HEK293 (cell line): ENCODE measurements around the gene IGLL1.

ENCODE experiments used
- ZNF274 ChIP-seq, 2 experiments: fragments of 200-500 bp in 1 of 2; fragments of 450-650 bp in 1 of 2; sonication (Bioruptor generic) in 1 of 2; formaldehyde crosslinking in 1 of 2; IDR thresholded peaks; 2 replicates each; pipeline versions ENCODE4 v1.5.1 to v1.6.1; 2014 to 2016; ENCODE audit warnings: borderline replicate concordance in 1 of 2, inconsistent platforms in 1 of 2, low read length in 1 of 2, missing biosample characterization in 1 of 2, missing genetic modification characterization in 1 of 2
- ZNF707 ChIP-seq: fragments of 450-650 bp; formaldehyde crosslinking; IDR thresholded peaks from 2 replicates; pipeline ENCODE4 v1.5.1; 2016; ENCODE audit warnings: missing biosample characterization, missing genetic modification characterization
- TF ChIP-seq, protein P1 (sequence below): fragments of 450-650 bp; formaldehyde crosslinking; IDR thresholded peaks from 2 replicates; pipeline ENCODE4 v1.5.1; 2016; ENCODE audit warnings: missing biosample characterization, missing genetic modification characterization
- TF ChIP-seq, protein P2 (sequence below): fragments of 450-650 bp; formaldehyde crosslinking; IDR thresholded peaks from 2 replicates; pipeline ENCODE4 v1.5.1; 2016; ENCODE audit warnings: missing biosample characterization, missing genetic modification characterization, low read depth

DNA sequence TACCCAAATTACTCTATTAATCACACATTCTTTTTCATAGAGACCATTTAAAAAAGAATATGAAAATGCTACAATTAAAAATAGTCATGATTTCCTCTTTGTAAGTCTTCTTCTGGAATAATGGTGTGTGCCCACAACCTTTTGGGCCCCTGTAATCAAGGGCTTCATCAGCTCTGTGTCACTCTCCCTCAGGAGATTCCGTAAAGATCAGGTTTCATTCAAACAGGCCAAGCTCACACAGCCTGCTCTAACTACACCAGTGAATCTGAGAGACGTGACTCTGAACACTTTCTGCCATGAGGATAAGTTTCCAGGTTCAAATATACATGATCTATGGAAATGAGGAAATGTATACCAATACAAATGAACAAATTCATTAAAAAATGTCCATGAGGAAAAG, 42.5 kb upstream of the IGLL1 start:
- TF ChIP-seq, protein P1, sequence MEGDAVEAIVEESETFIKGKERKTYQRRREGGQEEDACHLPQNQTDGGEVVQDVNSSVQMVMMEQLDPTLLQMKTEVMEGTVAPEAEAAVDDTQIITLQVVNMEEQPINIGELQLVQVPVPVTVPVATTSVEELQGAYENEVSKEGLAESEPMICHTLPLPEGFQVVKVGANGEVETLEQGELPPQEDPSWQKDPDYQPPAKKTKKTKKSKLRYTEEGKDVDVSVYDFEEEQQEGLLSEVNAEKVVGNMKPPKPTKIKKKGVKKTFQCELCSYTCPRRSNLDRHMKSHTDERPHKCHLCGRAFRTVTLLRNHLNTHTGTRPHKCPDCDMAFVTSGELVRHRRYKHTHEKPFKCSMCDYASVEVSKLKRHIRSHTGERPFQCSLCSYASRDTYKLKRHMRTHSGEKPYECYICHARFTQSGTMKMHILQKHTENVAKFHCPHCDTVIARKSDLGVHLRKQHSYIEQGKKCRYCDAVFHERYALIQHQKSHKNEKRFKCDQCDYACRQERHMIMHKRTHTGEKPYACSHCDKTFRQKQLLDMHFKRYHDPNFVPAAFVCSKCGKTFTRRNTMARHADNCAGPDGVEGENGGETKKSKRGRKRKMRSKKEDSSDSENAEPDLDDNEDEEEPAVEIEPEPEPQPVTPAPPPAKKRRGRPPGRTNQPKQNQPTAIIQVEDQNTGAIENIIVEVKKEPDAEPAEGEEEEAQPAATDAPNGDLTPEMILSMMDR (tag by site-specific recombination), result no peak
- TF ChIP-seq, protein P2, sequence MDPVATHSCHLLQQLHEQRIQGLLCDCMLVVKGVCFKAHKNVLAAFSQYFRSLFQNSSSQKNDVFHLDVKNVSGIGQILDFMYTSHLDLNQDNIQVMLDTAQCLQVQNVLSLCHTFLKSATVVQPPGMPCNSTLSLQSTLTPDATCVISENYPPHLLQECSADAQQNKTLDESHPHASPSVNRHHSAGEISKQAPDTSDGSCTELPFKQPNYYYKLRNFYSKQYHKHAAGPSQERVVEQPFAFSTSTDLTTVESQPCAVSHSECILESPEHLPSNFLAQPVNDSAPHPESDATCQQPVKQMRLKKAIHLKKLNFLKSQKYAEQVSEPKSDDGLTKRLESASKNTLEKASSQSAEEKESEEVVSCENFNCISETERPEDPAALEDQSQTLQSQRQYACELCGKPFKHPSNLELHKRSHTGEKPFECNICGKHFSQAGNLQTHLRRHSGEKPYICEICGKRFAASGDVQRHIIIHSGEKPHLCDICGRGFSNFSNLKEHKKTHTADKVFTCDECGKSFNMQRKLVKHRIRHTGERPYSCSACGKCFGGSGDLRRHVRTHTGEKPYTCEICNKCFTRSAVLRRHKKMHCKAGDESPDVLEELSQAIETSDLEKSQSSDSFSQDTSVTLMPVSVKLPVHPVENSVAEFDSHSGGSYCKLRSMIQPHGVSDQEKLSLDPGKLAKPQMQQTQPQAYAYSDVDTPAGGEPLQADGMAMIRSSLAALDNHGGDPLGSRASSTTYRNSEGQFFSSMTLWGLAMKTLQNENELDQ (tag by site-specific recombination), result no peak
- TF ChIP-seq ZNF707 (tag by site-specific recombination), result no peak
- TF ChIP-seq ZNF274 (IDR thresholded peaks at IDR 0.05; ENCODE audit: low read length), result no peak
- TF ChIP-seq ZNF274 (tag by site-specific recombination; IDR thresholded peaks at IDR 0.05; ENCODE audit: borderline replicate concordance), result no peak
